Endometrial microvascular endothelial cells (primary cell): ENCODE data around the gene OSBPL10. TPM values are rescaled to one million over a fixed set of nuclear protein-coding genes. Genes with fewer than 3 reads are reported as not detected.

Experiments used
- in situ Hi-C: cut with HindIII; loops from 2 replicates; pipeline ENCODE4 v1.10.0; 2017; ENCODE audit warnings: low sequenced_read_pairs, low pct_unique_long_range_greater_than_20kb; ENCODE audit errors: inconsistent ontology term
- total RNA-seq: library from RNA; depleted of rRNA; stranded (reverse); fragments of >200 nt; gene quantifications from one replicate; pipeline ENCODE4 v1.2.3, GENCODE V29; 2015; ENCODE audit errors: inconsistent ontology term

OSBPL10 gene
- total RNA-seq, 1 donor from 2014 or later = 23.3 TPM

DNA sequence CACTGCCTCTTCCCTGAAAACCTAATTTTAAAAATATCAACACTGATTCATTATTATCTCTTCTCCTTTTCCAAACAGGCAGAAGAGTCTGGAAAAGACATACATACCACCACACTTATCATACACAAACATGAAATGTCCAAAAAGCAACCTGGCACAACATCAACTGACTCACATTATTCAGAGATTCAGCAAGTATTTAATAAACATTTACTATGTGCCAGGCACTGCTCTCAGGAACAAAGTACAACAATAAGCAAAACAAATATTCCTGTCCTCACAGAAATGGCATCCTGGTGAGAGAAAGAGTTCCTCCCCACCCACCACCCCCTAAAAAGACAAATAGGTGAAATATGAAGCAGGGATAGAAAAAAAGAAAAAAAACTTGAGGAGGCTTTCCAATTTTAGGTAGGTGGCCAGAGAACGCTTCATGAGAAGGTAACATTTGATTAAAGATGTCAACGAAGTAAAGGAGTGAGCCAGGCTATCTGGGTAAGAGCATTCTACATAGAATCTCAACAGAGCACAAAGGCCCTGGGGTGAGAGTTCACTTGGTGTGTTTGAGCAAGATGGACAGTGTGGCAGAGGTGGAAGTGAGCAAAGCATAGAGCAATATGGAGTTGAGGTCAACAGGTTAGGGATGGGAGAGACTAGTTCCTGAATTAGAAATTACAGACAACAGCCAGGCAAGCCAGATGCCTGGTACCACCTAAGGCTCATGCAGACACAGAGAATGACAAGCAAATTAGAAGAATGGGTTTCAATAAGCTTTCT is 141.7 kb downstream of the OSBPL10 start:
- in situ Hi-C loops = no loop called here

DNA sequence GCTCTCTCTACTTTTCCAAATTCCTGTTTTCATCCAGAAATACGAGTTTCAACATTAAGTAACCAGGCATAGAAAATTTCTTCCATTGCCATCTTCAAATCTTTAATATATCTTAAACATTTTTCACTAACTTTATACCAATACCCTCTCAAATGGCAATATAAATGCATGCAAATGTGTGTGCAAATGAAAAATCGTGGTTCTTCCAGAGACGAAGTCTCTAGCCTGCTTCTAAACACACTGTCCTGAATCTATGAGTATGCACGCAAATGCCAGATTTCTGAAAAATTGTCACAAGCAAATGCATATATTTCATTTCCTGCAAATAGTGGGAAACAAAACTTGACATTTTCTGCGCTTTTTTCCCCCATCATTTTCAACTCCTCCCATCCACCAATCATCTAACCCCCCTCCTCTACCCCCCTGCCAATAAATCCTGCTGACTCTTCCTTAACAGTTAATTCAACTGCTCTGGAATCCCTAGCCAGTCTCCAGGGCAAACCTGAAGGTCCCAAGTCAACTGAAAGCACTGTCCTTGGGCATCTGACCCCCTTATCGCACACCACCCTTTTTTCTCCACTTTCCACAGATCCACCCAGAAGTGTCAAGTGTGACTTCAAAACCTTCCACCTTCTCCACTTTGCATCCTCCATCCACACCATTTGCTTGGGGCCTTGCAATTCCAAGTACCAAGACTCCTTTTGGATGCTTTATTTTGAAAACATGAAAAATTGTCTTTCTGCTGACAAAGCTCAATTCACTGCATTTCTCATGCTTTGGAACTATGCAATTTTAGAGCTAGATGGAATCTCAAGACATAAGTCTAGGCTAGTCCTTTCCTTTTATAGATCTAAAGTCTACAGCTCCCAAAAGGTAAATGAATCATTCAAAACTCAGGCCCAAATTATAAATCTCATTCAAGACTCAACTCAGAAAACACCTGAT is 144.7 kb downstream of the OSBPL10 start:
- in situ Hi-C loops = no loop called here

DNA sequence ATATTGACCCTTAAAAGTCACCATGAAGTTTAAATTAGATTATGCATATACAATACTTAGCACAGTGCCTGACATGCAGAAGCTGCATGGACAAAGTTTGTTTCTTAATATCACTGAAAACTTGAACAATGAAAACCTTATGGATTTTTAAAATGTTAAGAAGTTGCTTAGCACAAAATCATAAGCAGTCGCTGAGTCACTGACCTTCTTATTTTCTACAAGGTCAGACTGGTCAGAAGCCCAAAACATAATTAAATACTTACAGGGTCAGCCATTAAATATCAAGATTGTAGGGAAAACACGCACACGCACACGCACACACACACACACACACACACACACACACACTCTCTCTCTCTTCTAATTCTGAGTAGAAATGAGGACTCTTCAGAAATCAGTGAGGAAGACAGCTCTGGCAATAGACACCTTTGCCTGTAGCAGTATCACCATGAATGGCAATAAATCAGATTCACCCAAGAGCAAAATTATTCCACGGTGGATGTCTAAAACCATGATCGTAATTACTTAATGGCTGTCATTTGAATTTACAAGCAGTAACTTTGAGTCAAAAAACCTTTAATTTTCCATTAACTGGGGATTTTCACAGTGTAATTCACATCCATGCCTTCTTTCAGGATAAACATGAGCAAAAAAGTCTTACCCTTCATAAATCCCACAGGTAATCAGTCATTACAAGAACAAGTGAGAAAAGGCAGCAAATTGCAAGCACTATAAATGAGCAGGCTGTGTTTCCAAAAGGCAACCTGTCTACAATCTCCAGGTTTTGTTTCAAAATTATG is 147.5 kb downstream of the OSBPL10 start:
- in situ Hi-C loops = no loop called here

DNA sequence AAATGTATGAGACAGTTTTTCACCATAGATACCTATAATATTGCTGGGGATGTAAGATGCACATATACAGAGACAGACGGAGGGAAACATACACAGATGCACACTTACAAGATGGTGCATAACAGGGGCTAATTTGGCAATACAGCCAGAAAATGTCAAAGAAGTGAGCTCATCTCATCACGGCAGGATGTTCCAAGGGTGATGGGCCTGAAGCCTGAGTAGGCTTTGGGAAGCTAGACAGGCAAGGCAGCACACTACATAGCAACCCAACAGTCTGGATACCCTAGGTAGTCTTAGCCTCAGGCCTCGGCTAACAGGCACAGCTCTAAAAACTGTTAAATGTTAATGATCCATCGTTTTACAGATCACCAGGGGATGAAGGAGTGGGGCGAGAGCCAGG is 148.5 kb downstream of the OSBPL10 start:
- in situ Hi-C loops = no loop called here

DNA sequence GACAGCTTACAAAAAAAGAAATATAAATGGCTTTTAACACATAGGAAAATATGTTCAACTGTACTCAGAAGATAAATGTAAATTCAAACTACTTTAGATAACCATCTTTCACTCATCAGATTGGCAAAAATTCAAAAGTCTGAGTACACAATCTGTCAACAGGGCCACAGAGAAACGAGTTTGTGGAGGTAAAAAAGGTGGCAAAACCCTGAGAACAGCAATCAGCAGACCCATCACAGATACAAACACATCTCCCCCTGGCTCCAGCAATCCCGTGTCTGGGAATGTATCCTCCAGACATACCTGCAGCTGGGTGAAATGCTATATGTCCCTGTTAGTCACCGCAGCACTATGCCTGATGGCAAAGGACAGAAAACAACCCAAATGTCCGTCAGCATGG is 149.5 kb downstream of the OSBPL10 start:
- in situ Hi-C loops = no loop called here

DNA sequence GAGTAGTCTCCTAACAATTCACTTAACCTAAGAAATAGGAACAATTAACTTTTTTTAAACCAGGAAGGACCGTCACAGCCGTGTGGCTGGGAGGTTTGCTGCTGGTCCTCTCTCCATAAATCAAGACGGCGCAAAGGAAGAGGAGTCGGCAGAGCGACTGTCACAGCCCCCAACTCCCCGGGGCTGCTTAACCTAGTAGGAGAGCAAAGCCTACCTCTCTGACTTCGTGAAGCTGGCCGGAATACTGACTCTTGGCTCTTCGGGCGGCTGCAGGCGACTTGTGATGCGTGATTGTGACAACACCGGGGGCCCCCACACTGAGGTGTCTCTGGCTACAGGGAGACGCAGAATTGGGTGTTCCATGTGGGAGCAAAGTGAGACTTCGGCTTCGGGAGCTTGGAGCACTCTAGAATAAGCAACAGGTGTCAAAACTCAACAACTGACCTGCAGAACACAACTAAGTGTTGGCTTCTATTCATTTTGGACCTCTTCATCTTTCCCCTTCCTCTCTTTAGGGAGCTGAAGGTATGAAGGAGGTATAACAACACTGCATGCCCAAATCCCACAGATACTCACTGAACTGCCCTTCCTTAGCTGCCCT is 151.1 kb downstream of the OSBPL10 start:
- in situ Hi-C loops = no loop called here

DNA sequence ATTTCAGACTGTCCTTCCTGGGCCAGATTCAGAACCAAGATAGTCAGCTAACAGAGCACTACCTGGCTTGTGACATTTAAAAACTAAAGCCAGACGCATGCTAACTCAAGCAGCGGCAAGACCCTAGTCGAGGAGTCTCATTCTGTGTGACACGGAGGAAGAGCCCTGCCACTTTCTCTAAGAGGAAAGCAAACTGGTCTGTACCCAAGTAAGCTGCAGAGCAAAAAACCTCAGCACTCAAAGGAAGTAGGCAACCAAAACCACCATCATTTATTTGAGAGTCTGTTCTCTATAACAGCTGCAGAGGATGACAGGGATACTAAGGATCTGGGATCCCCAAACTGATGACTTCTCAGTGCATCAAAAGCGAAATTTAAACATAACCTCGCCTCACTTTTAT is 152.1 kb downstream of the OSBPL10 start:
- in situ Hi-C loops = no loop called here

DNA sequence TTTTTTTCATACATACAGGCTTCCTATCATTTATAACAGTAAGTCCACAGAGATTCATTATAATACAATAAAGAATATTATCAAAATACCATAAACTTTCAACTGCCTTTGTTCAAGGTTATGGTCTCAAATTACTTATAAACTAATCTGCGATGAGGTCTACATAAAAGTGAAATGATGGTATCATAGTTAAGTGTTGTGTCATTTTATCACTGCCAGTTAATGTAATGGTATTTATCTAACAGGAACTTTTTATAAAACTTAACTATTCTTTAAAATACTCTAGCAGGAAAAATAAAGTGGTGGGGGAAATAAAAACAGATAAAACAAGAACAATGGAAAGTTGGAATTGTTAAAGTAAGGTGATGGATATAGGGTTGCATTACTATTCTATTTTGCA is 153.1 kb downstream of the OSBPL10 start:
- in situ Hi-C loops = no loop called here

DNA sequence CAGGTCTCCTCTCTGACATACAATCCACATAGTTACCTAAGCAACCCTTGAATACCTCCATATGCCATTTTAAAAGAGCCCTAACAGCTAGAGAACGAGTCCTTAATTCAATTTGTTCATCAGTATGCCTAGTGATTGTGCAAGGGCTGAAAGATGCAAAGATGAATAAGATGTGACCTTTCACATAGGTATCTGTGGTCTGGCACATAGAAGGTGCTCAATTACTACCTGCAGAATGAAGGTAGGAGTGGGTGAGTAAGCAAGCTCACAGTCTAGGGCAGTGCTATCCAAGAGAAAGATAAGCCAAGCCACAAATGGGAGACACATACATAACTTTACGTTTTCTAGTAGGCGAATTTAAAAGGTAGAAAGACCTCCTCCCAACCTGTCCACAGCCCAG is 157.9 kb downstream of the OSBPL10 start:
- in situ Hi-C loops = no loop called here

DNA sequence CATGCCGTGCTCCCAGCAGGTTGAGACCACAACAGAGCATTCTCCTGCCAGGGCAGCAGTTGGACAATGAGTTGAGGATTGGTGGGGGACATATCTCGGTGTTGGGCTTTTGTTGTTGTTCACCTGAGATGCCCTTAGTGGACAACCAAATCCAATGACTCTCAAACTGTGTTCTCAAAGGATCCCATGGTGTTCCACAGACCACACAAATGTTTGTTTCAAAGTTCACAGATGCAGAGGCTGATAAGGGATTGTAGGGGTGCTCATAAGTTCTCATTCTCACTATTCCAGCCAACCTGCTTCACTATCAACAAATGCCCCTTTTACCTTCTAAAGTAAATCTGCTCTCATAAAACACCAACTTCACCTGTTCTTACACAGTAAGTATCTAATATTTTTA is 159.9 kb downstream of the OSBPL10 start:
- in situ Hi-C loops = no loop called here

DNA sequence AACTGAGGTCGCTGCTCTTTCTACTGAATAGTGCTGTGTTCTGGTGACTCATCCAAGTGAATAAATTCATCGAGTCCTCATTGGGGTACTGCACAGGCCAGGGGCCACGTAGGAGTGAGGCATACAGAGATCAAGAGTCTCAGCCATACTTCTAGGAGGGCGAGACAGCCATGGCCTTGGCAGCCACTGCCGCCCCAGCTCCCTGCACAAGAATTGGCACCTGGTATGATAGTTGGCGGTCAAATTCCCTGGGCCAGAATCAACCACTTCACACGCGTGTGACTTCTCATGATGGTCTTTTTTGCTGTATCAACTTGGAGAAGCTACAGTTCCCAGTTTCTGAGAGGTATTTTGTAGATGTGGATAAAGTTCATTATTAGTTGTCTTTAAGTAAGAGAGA is 161.6 kb downstream of the OSBPL10 start:
- in situ Hi-C loops = no loop called here

DNA sequence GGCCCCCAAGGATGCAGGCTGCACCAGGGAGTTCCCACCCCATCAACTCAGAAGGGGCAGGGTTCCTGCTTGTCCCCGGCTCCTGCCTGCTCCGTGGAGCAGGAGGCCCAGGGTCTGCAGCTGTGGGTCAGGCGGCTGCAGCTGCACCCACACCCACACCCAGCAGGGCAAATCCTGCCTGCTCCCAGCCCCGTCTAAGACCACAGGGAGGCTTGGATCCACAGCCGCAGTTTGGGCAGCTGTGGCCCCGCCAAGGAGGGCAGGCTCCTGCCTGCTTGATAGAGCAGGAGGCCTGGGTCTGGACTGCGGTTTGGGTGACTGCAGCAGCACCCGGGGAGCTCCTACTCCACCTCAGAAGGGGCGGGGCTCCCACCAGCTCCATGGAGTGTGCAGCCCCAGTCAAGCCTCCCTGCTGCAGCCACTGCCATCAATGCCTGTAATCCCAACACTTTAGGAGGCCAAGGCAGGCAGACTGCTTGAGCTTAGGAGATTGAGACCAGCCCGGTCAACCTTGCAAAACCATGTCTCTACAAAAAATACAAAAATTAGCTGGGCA is 163.6 kb downstream of the OSBPL10 start:
- in situ Hi-C loops = no loop called here

DNA sequence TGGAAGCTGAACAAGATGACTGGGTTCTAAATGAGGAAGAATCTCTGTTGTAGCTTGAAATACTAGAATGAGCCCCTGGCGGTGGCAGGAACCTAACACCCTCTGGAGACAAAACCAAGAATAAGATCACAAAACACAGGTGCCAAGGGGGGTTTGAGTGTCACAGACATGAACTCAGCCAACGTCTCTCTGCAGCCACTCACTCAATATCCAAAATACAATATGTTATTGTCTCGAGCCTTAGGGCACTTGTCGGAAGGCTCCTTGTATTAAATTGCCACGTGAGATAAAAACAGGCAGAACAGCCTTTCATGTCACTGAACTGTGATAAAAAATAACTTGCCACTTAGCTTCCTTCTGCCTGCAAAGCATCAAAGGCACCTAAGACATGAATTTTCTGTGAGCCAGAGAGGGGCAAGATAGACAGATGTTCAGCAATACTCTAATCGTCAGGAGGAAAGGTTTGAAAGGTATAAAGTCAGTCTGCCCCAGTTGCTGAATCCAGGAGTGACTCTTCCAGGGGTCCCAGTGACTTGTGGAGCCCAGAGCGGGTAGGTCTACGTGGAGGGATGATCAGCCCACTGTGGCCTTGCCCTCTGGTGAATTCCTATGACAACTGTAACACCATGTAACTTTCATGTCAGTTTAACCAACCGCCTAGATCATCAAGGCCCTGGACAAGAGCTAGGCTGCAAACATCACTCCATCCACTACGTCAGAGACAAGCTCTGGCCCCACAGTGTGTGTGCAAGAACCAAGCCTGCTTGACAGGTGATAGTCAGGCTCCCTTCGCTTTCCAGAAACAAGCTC is 165.2 kb downstream of the OSBPL10 start:
- in situ Hi-C loops = no loop called here

DNA sequence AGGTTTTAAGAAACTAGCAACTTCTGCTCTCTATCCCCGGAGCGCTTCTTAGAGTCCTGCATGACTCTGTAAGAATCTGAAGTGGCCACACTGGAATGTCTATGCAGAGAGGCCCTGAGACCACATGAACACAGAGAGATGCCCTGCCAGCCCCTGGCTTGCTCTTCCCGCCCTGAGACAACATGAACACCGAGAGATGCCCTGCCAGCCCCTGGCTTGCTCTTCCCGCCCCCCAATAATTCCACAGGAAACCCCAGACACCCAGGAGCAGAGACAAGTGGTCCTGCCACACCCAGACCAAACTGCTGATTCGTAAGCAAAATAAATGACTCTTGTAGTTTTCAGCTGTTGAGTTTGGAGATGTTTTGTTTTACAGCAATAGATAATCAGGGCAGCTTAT is 166.1 kb downstream of the OSBPL10 start:
- in situ Hi-C loops = no loop called here

DNA sequence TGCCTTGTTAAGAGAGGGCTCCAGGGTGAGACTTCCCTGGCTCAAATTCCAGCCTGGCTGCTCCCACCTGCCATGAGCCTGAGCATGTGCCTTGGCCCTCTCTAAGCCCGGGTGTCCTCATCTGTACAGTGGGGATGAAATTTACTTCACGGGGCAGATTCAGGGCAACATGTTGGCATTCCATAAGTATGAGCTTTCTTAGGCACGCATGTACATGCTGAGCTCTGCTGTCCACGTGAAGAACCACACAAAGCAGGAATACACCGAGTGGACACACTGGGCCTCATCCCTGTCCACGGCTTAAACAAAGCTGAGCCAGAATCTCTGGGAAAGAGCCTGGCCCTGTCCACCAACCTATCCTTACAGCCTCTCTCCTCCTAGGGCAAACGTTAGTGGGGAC is 167.4 kb downstream of the OSBPL10 start:
- in situ Hi-C loops = no loop called here

DNA sequence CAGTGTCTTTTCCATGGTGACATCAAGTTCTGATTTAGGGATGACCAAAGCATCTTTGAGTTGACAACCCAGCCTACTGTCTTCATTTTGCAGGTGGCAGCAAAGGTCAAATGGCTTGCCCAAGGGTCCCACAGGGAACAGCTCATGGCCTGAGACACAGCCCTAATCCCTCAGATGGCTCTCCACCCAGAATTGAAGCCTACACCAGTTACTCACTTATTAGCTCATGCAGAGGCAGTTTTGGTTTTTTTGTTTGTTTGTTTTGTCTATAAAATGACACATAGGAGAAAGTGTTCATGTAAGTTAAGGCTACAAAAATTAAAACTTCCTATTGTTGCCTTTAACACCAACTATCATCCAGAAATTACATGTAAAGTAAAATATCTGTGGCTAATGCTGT is 167.9 kb downstream of the OSBPL10 start:
- in situ Hi-C loops = no loop called here

DNA sequence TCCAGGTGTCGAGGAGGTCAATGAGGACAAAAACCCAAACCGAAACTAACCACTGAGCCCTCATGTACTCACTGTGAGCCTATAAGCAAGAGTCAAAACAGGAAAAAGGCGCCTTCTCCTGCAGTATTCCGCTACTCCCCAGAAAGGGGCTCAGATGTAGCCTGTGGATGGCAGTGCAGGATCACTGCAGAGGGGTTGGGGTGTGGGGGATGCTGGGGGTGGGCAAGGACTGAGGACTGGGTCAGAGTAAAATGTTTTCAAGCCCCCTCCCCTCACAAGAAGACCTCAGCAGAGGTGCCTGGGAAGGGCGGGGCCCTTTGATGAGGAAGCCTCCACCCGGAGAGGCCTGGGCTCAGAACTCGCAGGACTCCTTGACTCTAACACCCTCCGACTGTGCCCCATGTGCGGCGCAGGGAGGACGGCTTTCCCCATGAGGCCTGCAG is 170.1 kb downstream of the OSBPL10 start:
- in situ Hi-C loops = no loop called here
